ENCODE data around the gene GABRA5.

GABRA5 gene

DNA sequence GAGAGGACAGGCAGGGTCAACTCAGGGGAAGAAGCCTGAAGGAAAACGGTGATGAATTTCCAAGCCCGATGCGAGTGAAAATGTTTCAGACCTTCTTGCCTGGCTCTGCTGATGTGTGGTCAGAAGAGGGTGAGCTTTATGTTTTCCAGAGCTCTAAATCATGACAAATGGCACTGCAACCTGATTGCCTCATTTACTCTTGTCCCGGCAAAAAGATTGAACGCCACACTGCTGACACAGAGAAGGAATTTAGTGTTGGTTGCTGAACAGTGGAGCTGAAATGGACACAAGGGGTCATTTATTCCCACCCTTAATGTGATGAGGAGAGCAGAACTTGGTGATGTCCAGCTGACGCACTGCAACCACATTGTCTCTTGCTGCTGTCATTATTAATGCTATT lies 68.0 kb downstream of the GABRA5 start:
- DNase-seq: no peak

DNA sequence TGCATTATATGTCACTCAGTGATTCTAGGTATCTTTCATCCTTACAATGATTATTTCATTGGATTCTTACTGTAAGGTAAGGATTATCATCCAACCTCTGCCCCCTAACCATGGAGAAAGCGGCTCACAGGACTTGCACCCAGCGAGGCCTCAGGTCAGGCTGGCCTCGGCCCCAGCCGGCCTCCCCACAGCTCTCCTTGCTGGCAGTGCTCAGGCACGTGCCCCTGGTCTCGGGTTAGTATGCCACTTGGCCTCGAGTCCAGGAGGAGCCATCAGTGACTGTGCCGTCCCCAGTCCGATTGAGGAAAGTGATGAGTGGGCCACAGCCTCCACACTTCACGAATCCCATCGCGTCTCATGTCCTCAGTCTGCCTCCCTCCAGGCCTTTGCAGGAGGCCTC lies 68.5 kb downstream of the GABRA5 start:
- DNase-seq: no peak

DNA sequence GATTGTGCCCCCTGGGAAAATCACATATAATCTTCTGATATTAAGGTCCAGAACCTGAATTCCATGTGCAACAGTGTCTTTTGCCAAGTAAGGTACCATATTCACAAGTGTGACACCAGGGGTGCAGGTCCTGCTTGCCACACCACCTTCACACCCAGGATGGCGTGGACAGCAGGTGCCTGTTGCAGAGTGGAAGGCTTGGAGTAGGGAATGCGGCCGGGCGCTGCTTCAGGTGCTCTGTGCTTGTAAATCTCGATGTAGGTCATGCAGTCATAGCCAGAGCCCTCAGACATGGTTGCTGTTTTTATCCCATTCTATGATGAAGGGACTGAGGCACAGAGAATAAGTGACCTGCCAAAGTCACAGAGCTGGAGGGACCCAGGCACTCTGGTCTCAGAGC lies 69.6 kb downstream of the GABRA5 start:
- no peak for DNase-seq

DNA sequence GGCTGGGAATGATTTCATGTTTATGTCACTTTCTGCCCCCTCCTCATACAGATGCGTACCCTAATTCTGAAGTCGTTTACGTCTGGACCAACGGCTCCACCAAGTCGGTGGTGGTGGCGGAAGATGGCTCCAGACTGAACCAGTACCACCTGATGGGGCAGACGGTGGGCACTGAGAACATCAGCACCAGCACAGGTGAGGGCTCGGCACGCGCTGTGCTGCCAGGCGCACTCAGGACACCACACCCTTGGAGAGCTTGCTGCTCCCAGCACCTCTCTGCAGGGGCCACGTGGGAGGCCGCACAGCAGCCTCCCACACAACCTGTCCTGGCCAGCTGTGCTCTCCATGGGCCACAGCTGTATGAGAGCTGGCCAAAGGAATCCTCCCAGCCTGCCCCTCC lies 70.3 kb downstream of the GABRA5 start:
- no peak for DNase-seq

DNA sequence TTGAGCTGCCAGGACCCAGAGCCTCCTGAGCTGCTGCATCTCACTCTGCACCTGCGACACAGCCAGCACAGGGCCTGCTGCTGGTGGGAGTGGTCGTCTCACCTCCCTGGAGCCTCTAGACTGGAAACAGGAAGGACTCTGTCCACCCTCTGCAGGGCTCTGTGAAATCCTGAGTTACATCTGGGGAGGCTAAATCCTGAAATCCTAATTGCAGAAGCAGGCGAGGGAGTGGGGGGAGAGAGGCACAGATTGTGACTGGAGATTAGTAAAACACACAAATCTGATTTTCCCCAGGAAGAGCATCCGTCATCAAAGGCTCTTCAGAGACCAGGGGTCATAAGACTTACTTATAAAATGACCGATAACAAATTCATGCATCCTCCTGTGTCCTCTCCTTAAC lies 72.5 kb downstream of the GABRA5 start:
- no peak for DNase-seq

DNA sequence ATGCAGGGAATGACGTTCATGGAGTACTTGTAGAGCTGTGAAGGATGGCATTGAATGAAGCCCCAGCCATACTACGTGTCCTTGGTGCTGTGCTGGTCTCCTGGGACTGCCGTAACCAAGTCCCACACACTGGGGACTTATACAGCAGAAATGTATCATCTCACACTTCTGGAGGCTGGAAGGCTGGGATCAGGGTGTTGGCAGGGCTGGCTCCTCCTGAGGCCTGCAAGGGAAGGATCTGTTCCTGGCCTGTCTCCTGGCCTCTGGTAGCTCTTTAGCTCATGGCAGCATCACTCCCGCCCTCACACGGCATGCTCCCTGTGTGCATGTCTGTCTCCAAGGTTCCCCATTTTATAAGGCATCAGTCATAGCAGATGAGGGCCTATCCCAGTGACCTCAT lies 74.6 kb downstream of the GABRA5 start:
- no peak for DNase-seq

DNA sequence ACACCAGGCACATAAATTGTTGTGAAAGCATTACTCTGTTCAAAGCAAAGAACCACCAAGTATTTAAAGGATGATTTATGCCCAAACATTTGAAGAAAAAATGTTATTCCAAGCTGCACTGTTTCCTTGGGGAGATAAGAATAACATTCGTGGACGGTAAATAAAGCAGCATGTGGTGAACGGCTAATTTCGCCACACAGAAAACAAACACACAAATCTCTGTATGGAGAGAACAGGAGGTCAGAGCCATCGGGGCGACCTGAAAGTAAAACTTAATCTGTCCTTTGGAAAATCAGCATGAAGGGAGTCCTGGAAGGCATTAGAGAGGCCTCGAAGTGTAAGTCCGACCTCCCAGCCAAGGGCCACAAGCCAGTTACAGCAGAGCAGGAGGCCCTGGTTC lies 77.0 kb downstream of the GABRA5 start:
- DNase-seq: no peak

DNA sequence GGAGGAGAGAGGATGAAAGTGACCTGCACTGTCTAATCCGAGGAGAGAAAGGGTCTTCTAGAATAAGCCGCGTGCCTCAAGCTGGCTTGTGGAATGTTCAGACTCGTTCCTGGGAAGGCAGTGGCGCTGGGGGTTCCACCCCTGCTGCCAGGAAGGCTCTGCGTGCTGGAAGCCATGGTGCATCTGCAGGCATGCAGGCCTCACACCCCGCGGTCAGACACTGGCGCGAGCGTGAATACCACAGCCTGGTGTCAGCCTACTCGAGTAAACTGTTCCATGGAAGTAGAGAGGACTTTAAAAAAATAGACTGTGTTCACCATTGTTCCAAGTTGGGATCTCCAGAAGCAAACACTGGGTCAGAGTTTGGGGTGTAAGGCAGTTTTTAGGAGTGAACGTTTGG lies 78.2 kb downstream of the GABRA5 start:
- DNase-seq: no peak

DNA sequence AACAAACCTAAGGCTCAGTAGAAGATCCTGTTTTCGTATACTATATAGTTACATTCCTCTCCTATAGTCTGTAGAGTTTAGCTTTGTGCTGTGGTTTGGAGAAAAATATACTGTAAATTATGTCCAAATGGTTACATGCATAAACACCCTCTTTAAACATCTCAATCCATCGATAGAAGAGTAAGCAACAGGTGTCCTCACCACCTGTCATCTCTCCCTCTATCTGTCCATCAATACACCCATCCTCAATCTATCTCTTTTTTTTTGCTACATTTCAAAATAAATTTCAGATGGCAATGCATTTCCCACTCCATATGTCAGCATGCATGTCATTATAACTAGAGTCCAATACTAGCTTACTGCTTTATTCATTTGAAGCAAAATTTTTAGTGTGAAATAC lies 83.1 kb downstream of the GABRA5 start:
- no peak for DNase-seq

DNA sequence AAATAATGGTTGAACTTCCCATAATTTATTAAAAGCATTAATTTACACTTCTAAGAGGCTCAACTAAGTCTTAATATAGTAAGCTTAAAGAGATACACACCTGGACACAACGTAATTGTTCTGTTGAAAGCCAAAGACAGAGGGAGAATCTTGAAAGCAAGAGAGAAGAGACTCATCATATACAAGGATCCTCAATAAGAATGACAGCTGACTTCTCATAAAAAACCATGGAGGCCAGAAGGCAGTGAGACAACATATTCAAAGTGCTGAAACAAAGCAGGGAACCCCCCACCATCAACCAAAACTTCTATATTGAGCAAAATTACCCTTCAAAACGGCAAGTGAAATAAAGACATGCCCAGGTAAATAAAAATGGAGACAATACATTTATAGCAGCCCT lies 87.5 kb downstream of the GABRA5 start:
- no peak for DNase-seq

DNA sequence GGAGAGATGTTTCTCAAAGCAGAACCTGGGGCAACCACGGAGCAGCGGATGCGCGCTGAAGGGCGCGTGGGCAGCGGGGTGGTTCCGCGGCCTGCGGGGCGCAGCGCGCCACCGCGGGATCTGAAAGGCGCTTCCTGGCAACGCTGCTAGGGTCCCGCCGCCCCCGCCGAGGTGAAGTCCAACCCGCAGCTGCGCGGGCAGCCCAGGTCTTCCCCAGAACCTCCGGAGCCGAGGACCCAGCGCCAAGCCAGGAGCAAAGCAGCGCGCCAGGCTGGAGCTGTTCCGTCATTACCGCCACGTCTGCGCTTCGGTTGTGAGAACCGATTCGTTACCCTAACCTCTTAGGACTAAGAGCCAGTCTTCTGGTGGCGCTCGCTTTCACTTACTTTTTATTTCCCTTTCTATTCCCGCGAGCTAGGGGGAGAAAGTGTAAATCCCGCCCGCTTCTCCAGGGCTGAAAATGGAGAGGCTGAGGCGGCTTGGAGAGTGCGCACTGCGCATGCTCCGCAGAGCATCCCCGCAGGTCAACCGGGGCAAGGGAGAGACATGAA lies 100.9 kb downstream of the GABRA5 start:
- no peak for DNase-seq

DNA sequence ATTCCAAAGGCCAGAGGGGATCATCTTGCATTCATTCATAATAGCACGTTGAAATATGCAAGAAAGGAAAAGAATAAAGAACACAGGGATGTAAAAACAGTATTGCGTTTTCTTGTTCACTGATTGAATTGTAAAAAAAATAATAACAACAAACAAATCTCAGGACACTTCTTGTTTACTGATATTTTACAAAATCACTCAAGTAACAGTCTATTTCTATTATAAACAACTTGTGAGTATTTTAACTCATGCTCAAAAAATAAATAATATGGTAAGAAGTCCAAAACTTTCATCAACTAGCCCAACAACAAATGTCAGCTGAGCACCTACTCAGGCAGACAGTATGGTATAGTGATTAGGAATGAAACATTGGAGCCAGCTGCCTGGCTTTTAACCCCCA lies 101.9 kb downstream of the GABRA5 start:
- no peak for DNase-seq

DNA sequence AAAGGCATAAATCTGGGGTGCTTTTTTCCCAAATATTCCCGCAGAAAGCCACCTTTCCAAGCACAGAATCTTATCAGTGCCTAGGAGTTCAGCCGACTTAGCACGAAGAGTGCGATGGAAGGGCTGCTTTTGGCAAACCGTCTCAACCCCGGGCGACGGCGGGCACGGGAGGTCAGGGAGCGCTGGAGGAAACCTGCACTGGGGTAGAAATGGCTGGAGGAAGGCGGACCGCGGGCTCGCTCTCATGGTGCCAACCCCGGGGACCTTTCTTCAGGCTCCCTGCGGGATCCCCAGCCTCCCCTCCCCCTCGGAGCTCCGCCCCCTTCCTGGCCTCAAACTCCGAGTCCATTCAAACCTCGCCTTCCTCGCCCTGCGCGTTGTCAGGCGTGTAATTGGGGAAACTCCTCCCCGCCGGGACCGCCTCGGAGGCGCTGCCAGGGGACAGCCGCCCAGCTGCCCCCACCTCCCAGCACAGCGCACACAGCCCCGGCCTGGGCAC lies 103.9 kb downstream of the GABRA5 start, which contains the start of gene GABRG3:
Gene GABRG3 (plus strand): TSS at position 470 of the 499 bp plus-strand sequence.
- DNase-seq: no peak

DNA sequence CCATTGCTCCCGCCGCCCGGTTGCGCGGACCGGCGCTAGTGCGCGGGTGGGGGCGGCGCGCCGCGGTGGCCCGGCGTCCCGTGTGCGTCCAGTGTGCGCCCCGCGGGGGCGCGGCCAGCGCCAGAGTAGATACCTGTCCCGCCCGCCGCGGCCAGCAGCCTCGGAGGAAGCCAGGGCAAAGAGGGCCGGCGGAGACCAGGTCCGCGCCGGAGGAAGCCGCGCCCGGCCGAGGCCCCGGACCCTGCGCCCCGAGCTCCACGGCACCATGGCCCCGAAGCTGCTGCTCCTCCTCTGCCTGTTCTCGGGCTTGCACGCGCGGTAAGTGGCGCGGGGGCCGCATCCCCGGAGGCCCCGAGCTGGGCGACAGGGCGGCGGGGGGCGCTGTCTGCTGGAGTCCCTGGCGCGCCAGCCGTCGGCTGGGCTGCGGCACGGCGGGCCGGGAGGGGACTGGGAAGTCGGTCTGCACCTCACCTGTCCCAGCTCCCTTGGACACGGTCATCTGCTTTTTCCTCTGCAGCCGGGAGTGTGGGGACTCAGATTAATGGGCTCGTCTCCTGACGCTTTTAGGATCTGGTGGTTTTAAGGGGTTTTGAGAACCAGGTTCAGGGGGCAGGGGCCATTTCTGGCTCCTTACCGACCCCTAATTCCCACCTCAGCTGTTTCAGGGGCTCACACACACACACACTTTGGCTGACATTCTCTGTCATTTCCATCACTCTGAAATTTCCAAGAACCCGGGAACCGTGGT lies 104.6 kb downstream of the GABRA5 start:
- DNase-seq: no peak

DNA sequence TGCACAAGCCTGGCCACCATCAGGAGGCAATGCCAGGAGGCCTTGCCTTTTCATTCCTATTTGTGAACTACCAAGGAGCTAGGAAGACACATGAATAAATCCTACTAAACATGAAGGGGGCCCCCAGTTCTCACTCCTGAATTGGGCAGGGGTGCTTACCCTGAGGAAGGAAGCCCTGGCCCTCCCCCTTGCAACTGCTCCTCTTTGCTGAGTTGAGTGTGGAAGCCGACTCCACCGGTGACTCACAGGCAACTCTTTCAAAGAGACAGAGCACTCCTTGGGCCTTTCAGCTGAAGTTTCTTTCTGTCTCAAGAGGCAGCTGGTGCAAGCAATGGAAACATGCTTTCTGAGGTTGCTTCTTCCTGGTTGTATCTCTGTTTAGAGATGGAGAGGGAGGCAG lies 105.8 kb downstream of the GABRA5 start:
- DNase-seq: no peak

DNA sequence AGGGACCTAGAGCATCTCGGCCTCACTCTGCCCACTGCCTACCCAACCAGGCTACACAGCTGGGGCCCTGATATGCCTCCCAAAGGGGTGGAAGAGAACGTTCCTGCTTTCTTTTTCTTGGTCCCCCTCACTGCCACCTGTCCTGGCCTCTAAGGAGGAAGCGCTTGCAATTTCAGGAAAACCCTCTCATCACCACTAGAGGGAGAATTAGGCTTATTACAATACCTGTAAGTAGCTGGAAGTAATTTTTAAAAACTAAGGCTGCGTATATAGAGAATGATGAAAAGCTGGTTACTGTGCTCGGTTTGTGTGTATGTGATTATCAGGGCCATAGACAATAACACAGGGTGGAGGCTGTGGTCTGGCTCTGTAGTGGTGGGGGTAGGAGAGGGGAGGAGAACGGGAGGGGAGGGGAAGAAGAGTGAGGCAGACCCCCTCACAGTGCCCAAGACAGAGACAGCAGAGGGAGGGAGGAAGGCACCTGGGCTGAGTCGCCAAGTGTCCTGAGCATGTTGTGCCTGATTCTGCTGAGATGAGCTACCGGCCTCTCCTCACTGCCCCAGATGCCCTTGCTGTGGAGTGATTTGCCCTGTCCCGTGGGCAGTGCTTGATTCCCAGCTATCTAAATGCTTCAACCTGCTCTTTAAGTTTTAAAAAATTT lies 107.4 kb downstream of the GABRA5 start:
- DNase-seq: no peak

DNA sequence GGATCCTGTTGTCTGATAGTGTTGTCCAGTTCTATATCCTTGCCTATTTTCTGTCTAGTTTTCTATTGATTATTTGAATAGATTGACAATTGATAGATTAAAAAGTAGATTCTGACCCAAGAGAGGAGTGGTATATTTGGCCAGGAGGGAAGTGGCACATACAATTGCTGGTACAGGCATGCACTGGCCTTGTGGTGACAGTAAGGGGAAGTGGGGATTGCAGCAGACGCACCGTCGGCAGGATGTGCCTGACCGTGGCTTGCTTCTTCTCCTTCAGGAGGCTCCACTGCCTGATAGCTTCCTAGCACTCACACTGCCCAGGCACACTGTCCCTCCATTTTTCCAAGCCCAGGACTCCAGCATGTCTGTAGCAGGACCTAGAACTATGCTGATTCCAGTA lies 114.6 kb downstream of the GABRA5 start:
- no peak for DNase-seq

DNA sequence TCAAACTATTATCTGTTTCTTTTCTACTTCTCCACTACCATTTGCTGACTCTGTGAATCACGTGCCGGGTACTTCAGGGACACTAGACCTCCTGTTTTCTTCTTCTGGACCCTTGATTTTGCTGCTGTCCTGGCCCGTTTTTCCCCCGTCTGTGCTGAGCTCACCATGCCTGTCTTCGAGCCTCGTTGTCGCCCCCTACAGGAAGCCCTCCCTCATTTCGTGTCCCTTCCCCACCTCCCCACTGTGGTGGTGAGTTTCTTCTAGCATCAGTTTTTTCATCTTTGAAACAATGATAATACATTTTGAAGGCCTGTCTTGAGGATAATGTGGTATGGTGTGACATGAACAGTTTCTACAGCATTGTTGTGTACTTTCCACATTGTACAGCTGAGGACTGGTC lies 117.0 kb downstream of the GABRA5 start:
- DNase-seq: no peak

DNA sequence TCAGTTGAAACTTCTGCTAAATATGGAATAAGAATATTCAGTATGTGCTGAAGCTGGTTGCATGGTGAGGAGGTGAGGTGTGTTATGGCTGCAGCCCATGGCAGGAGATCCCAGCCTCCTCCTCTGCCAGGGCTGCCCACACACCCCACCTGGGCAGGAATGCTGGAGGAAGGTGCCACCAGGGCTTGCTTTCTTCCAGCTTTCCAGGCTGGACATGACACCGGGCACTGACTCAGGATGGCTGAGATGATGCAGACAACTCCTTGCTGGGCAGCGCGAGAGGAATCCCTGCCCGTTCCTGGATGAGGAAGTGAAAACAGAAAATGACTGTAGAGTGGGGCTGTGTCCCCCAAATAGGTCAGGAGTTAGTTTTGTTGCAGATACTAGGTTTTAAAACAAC lies 118.2 kb downstream of the GABRA5 start:
- DNase-seq: no peak

DNA sequence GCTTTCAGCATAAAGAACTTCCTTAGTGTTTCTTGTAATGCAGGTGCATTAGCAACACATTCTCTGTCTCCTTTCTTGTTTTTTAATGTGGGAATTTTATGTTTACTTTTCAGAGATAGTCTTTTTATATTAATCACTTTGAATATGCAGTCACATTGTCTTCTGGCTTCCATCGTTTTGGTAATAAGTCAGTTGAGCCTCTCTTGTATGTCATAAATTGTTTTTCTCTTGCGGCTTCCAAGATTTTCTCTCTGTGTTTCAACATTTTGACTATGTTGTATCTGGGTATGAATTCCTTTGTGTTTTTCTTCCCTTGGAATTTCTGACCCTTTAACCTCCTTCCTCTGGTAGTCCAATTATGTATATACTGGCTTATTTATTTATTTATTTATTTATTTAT lies 129.4 kb downstream of the GABRA5 start:
- DNase-seq: no peak
